Measurements from ENCODE around the gene EFCAB8. TPM values are rescaled to one million over a fixed set of nuclear protein-coding genes. Genes with fewer than 3 reads are reported as not detected.

The EFCAB8 gene
- total RNA-seq, 2 donors from 2014 or later = not detected

- no peaks in the 10 kb centered on the region for H3K9me3 ChIP-seq
- no peak for DNase-seq (ENCODE audit: low spot score)
- no peaks in the 10 kb centered on the region for H3K27me3 ChIP-seq
- H3K4me1 ChIP-seq = no peaks in the 10 kb centered on the region
- no peak overlapping the region for H3K4me3 ChIP-seq
- H3K27ac ChIP-seq = no peak overlapping the region
- TF ChIP-seq, protein P1, sequence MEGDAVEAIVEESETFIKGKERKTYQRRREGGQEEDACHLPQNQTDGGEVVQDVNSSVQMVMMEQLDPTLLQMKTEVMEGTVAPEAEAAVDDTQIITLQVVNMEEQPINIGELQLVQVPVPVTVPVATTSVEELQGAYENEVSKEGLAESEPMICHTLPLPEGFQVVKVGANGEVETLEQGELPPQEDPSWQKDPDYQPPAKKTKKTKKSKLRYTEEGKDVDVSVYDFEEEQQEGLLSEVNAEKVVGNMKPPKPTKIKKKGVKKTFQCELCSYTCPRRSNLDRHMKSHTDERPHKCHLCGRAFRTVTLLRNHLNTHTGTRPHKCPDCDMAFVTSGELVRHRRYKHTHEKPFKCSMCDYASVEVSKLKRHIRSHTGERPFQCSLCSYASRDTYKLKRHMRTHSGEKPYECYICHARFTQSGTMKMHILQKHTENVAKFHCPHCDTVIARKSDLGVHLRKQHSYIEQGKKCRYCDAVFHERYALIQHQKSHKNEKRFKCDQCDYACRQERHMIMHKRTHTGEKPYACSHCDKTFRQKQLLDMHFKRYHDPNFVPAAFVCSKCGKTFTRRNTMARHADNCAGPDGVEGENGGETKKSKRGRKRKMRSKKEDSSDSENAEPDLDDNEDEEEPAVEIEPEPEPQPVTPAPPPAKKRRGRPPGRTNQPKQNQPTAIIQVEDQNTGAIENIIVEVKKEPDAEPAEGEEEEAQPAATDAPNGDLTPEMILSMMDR (IDR thresholded peaks at IDR 0.05) = no peak
- no peaks in the 10 kb centered on the region for H3K36me3 ChIP-seq
Observed at GRCh38 chr20:32908334-32909292, 49.9 kb downstream of the EFCAB8 start.

DNA sequence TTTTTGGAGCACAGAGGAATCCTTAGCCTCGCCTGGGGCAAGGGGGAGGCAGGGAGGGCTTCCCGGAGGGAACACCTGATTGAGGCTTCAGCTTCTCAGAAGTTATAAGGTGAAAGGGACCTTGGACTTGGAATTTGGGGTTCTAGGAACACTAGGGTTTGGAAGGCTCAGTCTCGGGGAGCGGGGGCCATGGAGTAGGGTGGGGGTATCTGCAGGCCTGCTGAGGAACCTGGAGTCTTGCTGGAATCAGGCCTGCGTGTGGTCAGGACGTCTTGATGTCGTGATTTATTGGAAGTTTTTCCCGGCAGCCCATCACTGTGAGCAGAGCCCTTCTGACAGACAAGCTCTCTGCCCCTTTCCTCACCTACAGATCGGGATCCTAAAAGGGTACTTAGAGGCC is 50.7 kb downstream of the EFCAB8 start:
- H3K27me3 ChIP-seq = no peaks in the 10 kb centered on the region
- H3K27ac ChIP-seq = no peak overlapping the region
- no peak overlapping the region for H3K4me3 ChIP-seq
- no peaks in the 10 kb centered on the region for H3K4me1 ChIP-seq
- TF ChIP-seq, protein P1 (IDR thresholded peaks at IDR 0.05) = no peak
- H3K9me3 ChIP-seq = no peaks in the 10 kb centered on the region
- no peak for DNase-seq (ENCODE audit: low spot score)
- H3K36me3 ChIP-seq = no peaks in the 10 kb centered on the region

DNA sequence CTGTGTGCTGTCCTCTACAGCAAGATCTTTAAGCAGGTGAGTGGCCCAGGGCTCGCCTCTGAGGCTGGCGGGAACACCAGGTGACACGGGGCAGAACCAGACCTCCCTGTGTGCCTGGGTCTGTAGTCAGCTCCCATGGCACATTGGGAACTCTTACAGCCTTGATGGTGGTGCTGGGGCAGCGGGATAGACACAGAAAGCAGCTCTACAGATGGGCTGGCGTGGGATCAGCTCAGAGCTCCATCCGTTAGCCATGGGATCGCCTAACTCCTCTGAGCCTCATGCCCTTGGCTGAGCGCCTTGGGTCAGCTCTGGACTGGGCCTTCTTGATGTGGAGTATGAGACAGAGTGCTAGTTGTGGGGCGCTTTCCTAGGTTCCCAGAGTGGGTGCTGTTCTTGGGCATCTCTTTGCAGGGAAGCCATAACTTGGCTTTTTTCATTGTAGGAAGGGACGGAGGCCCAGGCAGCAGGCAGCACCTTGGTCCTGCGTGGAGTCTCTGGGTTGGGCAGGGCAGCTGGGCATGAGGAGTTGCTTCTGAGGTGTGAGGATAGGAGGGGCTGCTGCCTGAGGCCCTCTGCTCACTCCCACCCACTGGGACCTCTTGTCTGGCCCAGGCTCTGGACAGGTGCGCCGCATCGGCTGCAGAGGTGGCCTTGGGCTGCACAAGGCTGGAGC is 51.3 kb downstream of the EFCAB8 start:
- TF ChIP-seq, protein P1 (IDR thresholded peaks at IDR 0.05) = no peak
- Histone ChIP-seq H3K9me3 (peaks cover 0 to 3% of the 10 kb centered on the region in 2 donors), H3K4me3 (no peak overlapping the region), H3K27ac (no peak overlapping the region), H3K27me3 (no peaks in the 10 kb centered on the region), H3K4me1 (no peaks in the 10 kb centered on the region), H3K36me3 (no peaks in the 10 kb centered on the region)
- DNase-seq (ENCODE audit: low spot score) = no peak

- TF ChIP-seq, protein P1 (IDR thresholded peaks at IDR 0.05) = no peak
- Histone ChIP-seq H3K27ac (no peak overlapping the region), H3K9me3 (peaks cover 6 to 16% of the 10 kb centered on the region in 2 donors), H3K4me3 (no peak overlapping the region), H3K27me3 (no peaks in the 10 kb centered on the region), H3K36me3 (no peaks in the 10 kb centered on the region), H3K4me1 (no peaks in the 10 kb centered on the region)
- no peak for DNase-seq (ENCODE audit: low spot score)
Observed at GRCh38 chr20:32911355-32911754, 52.6 kb downstream of the EFCAB8 start.

- no peak for DNase-seq (ENCODE audit: low spot score)
- TF ChIP-seq, protein P1 (IDR thresholded peaks at IDR 0.05) = no peak
- H3K4me1 ChIP-seq = no peaks in the 10 kb centered on the region
Observed at GRCh38 chr20:32912688-32913087, 54.0 kb downstream of the EFCAB8 start.

More at GRCh38 chr20:32912688-32913087, 54.0 kb downstream of the EFCAB8 start:
- Histone ChIP-seq H3K9me3 (peaks cover 7 to 16% of the 10 kb centered on the region in 2 donors), H3K36me3 (no peaks in the 10 kb centered on the region), H3K4me3 (no peak overlapping the region), H3K27me3 (no peaks in the 10 kb centered on the region), H3K27ac (no peak overlapping the region)

Measured in right atrium auricular region (tissue), 2 donors.